HG03103 (cell line): ENCODE results near the gene KLC1.

Source experiments
- ATAC-seq: cut with Tn5 transposase; IDR thresholded peaks from one replicate; pipeline ENCODE4 v1.9.1; 2021; ENCODE audit warnings: low read depth; ENCODE audit not compliant: unreplicated experiment

The KLC1 gene

GRCh38 chr14:103687712-103688111 lies 58.7 kb downstream of the KLC1 start:
- no peak for ATAC-seq

- no peak for ATAC-seq
Observed at GRCh38 chr14:103688441-103688840, 59.4 kb downstream of the KLC1 start.

GRCh38 chr14:103688906-103689902 lies 60.2 kb downstream of the KLC1 start:
- ATAC-seq, result peak; percentile 64

- ATAC-seq, result no peak
Observed at GRCh38 chr14:103690332-103690731, 61.3 kb downstream of the KLC1 start.

GRCh38 chr14:103691655-103692054 lies 62.6 kb downstream of the KLC1 start:
- peak; percentile 44 for ATAC-seq

GRCh38 chr14:103692159-103692558 lies 63.1 kb downstream of the KLC1 start:
- peak; percentile 12 for ATAC-seq

- no peak for ATAC-seq
Observed at GRCh38 chr14:103692871-103693270, 63.9 kb downstream of the KLC1 start.

- ATAC-seq, result no peak
Observed at GRCh38 chr14:103693515-103693914, 64.5 kb downstream of the KLC1 start.

- no peak for ATAC-seq
Observed at GRCh38 chr14:103694572-103695026, 65.6 kb downstream of the KLC1 start.

- ATAC-seq, result no peak
Observed at GRCh38 chr14:103695296-103696069, 66.5 kb downstream of the KLC1 start.

- ATAC-seq, result no peak
Observed at GRCh38 chr14:103696070-103696402, 67.0 kb downstream of the KLC1 start.

GRCh38 chr14:103696466-103697071 lies 67.6 kb downstream of the KLC1 start:
- ATAC-seq, result no peak

GRCh38 chr14:103697206-103697602 lies 68.2 kb downstream of the KLC1 start:
- ATAC-seq, result no peak

- no peak for ATAC-seq
Observed at GRCh38 chr14:103697603-103698379, 68.8 kb downstream of the KLC1 start.

GRCh38 chr14:103698380-103699260 lies 69.6 kb downstream of the KLC1 start:
- ATAC-seq, result no peak

- no peak for ATAC-seq
Observed at GRCh38 chr14:103699261-103699661, 70.2 kb downstream of the KLC1 start.

GRCh38 chr14:103699901-103700752 lies 71.1 kb downstream of the KLC1 start:
- no peak for ATAC-seq

GRCh38 chr14:103700753-103701490 lies 71.9 kb downstream of the KLC1 start:
- ATAC-seq, result no peak
